Fibroblast of skin of back (primary cell): Measurements from ENCODE around the gene NOTCH3.

Experiments
- DNase-seq: peaks from one replicate; pipeline ENCODE4 v3.0.0-alpha.2; 2013

NOTCH3 gene

GRCh38 chr19:15122331-15123030 is 78.3 kb downstream of the NOTCH3 start:
- no peak for DNase-seq

- no peak for DNase-seq
Measured at GRCh38 chr19:15120135-15121026, 80.4 kb downstream of the NOTCH3 start.

GRCh38 chr19:15118789-15119494 is 81.9 kb downstream of the NOTCH3 start:
- no peak for DNase-seq

- no peak for DNase-seq
Measured at GRCh38 chr19:15118248-15118647, 82.5 kb downstream of the NOTCH3 start.

GRCh38 chr19:15116856-15117255 is 83.9 kb downstream of the NOTCH3 start:
- DNase-seq, result no peak

GRCh38 chr19:15115762-15116615 is 84.8 kb downstream of the NOTCH3 start:
- DNase-seq, result no peak

- no peak for DNase-seq
Measured at GRCh38 chr19:15115080-15115479, 85.7 kb downstream of the NOTCH3 start.

- peak; percentile 55 for DNase-seq
Measured at GRCh38 chr19:15114153-15114540, 86.6 kb downstream of the NOTCH3 start.

- no peak for DNase-seq
Measured at GRCh38 chr19:15113245-15114152, 87.3 kb downstream of the NOTCH3 start.

GRCh38 chr19:15112385-15112784 is 88.4 kb downstream of the NOTCH3 start:
- DNase-seq, result no peak

GRCh38 chr19:15111758-15112157 is 89.0 kb downstream of the NOTCH3 start:
- no peak for DNase-seq

GRCh38 chr19:15110418-15110815 is 90.4 kb downstream of the NOTCH3 start:
- DNase-seq, result no peak

GRCh38 chr19:15109768-15110417 is 90.9 kb downstream of the NOTCH3 start:
- DNase-seq, result no peak
